Neural crest cell (in vitro differentiated cells): ENCODE measurements around the gene HMCN1. TPM values are rescaled to one million over a fixed set of nuclear protein-coding genes. Genes with fewer than 3 reads are reported as not detected.

Experiments used
- DNase-seq: peaks from one replicate; pipeline ENCODE4 v3.0.0; 2021; ENCODE audit warnings: low read depth, mixed read lengths, low spot score
- H3K27ac Mint-ChIP-seq: one replicate; pipeline ENCODE4 v1.8.0; 2021; ENCODE audit warnings: mild to moderate bottlenecking, mixed read lengths; ENCODE audit not compliant: unreplicated experiment
- H3K27me3 Mint-ChIP-seq: 2 replicates; pipeline ENCODE4 v1.8.0; 2021; ENCODE audit warnings: low read depth, mild to moderate bottlenecking, mixed read lengths
- H3K36me3 Mint-ChIP-seq: 2 replicates; pipeline ENCODE4 v1.8.0; 2021; ENCODE audit warnings: low read depth, mild to moderate bottlenecking, mixed read lengths
- H3K4me1 Mint-ChIP-seq: 2 replicates; pipeline ENCODE4 v1.8.0; 2021; ENCODE audit warnings: mixed read lengths
- H3K4me3 Mint-ChIP-seq: one replicate; pipeline ENCODE4 v1.8.0; 2021; ENCODE audit warnings: mild to moderate bottlenecking, mixed read lengths
- H3K9me3 Mint-ChIP-seq: 2 replicates; pipeline ENCODE4 v1.8.0; 2021; ENCODE audit warnings: mixed read lengths
- total RNA-seq: library from RNA; stranded (reverse); gene quantifications from 2 replicates; pipeline ENCODE4 v1.2.1, GENCODE V29; 2021
- TF ChIP-seq, protein P1 (sequence below): fragments of 200-600 bp; sonication (generic); conservative IDR thresholded peaks from 2 replicates; pipeline ENCODE4 v1.5.0; 2021; ENCODE audit warnings: antibody characterized with exemption, mild to moderate bottlenecking

Gene HMCN1
- total RNA-seq, 1 donor from 2014 or later: 16.6 TPM

DNA sequence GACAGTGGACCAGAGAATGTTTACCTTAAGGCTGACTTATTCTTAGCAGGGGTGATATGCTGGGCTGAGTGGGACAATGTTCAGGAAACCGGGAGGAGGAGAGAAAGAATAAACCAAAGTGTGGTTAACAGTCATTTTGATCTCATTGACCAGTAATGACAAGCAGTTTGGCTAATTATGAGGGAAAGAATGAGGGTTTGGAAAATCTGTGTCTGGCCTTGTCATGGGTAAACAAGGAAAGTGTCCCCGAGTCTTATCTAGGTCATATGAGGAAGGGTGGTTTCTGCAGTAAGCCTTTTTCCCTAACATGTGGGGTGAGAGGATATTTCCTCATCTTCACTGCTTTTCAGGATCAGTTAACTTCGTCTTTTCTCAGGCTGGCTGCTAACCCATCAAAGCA, 485.9 kb downstream of the HMCN1 start:
- H3K4me3 Mint-ChIP-seq: no peak overlapping the region
- TF ChIP-seq, protein P1, sequence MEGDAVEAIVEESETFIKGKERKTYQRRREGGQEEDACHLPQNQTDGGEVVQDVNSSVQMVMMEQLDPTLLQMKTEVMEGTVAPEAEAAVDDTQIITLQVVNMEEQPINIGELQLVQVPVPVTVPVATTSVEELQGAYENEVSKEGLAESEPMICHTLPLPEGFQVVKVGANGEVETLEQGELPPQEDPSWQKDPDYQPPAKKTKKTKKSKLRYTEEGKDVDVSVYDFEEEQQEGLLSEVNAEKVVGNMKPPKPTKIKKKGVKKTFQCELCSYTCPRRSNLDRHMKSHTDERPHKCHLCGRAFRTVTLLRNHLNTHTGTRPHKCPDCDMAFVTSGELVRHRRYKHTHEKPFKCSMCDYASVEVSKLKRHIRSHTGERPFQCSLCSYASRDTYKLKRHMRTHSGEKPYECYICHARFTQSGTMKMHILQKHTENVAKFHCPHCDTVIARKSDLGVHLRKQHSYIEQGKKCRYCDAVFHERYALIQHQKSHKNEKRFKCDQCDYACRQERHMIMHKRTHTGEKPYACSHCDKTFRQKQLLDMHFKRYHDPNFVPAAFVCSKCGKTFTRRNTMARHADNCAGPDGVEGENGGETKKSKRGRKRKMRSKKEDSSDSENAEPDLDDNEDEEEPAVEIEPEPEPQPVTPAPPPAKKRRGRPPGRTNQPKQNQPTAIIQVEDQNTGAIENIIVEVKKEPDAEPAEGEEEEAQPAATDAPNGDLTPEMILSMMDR: no peak
- H3K27ac Mint-ChIP-seq: no peak overlapping the region
- H3K9me3 Mint-ChIP-seq: peaks cover 4% of the 10 kb centered on the region
- no peak for DNase-seq
- no peaks in the 10 kb centered on the region for H3K4me1 Mint-ChIP-seq
- no peaks in the 10 kb centered on the region for H3K36me3 Mint-ChIP-seq
- no peaks in the 10 kb centered on the region for H3K27me3 Mint-ChIP-seq

DNA sequence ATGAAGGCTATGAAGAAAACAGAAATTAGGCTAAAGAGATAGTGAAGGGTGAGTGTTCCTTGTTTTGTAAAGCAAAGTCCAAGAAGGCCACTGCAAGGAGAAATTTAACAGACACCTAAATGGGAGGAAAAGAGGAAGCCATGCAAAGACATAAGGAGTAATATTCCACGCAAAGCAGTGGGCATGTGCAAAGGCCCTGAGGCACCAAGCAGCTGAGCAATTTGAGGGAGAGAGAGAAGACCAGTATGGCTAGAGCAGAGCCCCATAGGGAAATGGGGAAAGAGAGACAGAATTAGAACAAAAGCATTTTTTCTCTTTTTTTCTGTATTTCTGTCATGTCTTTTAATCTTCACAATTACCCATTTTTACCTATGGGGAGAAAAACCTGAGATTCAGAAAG, 486.7 kb downstream of the HMCN1 start:
- Mint-ChIP-seq H3K27me3 (no peaks in the 10 kb centered on the region), H3K4me1 (no peaks in the 10 kb centered on the region), H3K36me3 (no peaks in the 10 kb centered on the region), H3K9me3 (peaks cover 4% of the 10 kb centered on the region), H3K4me3 (no peak overlapping the region), H3K27ac (no peak overlapping the region)
- TF ChIP-seq, protein P1: no peak
- no peak for DNase-seq

DNA sequence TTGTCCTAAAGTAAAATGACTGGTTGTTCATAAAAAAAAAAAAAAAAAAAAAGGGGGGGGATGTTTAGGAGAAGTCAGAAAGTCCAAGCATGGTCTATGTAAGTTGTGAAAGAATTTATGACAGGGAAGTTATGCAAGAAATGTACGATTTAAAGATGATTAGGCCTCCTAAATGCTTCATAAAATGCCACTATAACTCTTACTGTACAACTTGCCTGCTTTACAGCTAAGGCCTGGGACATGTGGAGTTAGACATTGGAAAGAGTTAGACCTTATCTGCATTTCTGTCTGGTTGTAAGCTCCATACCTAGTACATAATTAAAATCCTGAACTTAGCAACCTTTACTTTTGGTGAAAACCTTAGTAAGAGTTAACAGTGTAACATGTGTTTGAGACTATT, 490.9 kb downstream of the HMCN1 start:
- DNase-seq: no peak
- no peak overlapping the region for H3K27ac Mint-ChIP-seq
- no peak overlapping the region for H3K4me3 Mint-ChIP-seq
- peaks cover 4% of the 10 kb centered on the region for H3K9me3 Mint-ChIP-seq
- H3K27me3 Mint-ChIP-seq: no peaks in the 10 kb centered on the region
- H3K4me1 Mint-ChIP-seq: no peaks in the 10 kb centered on the region
- no peaks in the 10 kb centered on the region for H3K36me3 Mint-ChIP-seq
- TF ChIP-seq, protein P1: no peak

DNA sequence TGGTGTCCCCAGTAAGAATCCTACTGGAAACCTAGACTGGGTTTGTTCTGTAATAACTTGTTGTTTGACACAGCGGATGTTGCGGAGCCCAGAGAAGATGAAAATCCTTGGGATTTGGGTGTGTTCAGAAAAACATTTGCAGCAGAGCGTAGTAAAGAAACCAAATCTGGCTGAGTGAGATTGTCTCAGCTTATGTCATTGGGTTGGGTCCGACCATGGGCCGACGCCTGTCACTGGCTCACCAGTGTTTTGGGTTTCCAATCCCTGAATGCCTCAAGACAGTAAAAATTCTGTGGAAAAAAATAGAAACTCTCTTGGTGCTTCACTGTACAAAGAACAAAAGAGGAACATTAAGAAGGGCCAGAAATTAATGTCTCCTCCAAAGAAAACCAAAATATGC, 494.6 kb downstream of the HMCN1 start:
- Mint-ChIP-seq H3K9me3 (no peaks in the 10 kb centered on the region), H3K4me1 (no peaks in the 10 kb centered on the region), H3K36me3 (no peaks in the 10 kb centered on the region), H3K4me3 (no peak overlapping the region), H3K27me3 (no peaks in the 10 kb centered on the region), H3K27ac (no peak overlapping the region)
- DNase-seq: no peak
- TF ChIP-seq, protein P1: no peak

DNA sequence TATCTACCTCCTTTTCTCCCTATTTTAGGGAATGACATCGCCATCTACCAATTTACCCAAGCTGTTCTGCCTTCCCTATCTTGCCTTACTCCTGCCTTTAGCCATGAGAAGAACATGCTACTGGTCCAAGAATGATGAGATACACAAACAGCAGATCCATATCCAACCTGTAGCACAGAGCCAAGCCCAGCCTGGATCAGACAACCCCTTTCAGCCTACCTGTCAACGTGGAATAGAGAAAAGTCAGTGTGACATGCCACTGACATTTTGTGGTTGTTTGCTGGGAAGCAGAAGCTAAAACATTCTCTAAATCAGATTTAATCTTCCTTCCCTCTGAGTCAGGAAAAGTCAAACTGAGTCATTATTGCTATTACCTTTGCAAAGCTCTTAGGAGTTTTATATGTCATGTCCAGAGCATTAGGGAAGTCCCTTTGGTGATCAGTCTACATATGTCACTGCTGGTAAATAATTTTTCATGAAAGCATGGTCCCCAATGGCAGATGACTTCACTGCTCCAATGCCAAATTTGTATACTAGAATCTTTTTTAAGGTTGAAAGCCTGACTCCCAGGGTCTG, 497.8 kb downstream of the HMCN1 start:
- H3K4me3 Mint-ChIP-seq: no peak overlapping the region
- no peak for DNase-seq
- H3K36me3 Mint-ChIP-seq: no peaks in the 10 kb centered on the region
- no peaks in the 10 kb centered on the region for H3K9me3 Mint-ChIP-seq
- H3K27me3 Mint-ChIP-seq: no peaks in the 10 kb centered on the region
- TF ChIP-seq, protein P1: no peak
- H3K4me1 Mint-ChIP-seq: no peaks in the 10 kb centered on the region
- no peak overlapping the region for H3K27ac Mint-ChIP-seq
